ENCODE measurements around the gene EXOC6. TPM values are rescaled to one million over a fixed set of nuclear protein-coding genes. Genes with fewer than 3 reads are reported as not detected.

Gene EXOC6
- total RNA-seq, 1 experiment from 2014 or later: 12.9 TPM

DNA sequence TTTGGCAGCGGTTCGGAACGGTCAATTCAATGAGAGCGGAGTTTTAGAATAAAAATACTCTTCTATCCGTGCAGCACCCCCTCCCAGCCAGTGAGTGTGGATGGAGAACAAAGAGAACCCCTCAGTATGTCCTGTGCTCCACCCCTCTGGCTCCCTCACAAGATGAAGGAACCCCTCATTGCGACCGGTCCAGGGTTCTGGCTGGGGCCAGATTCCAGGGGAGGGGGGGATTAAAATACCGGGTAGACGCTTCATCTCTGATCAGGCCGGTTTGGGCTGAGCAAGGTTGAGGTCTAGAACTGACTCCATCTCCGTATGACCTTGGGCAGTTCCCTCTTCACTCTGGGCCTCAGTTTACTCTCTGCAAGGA lies 218.2 kb downstream of the EXOC6 start:
- ATAC-seq: no peak
- POLR2A ChIA-PET: no interaction called here
- no peak for TF ChIP-seq ZNF274 (IDR thresholded peaks at IDR 0.05; ENCODE audit: low read depth, low read length)
- TF ChIP-seq CEBPB (IDR thresholded peaks at IDR 0.05; ENCODE audit: low read depth): no peak
- TF ChIP-seq SP1 (IDR thresholded peaks at IDR 0.05; ENCODE audit: low read depth): no peak
- no peak for TF ChIP-seq EZH2phosphoT487 (IDR thresholded peaks at IDR 0.05; ENCODE audit: borderline replicate concordance)
- TF ChIP-seq YY1 (IDR thresholded peaks at IDR 0.05; ENCODE audit: extremely low read depth, insufficient replicate concordance, low read depth, low read length): no peak
- no peak for TF ChIP-seq EZH2 (IDR thresholded peaks at IDR 0.05)
- TF ChIP-seq SRF (IDR thresholded peaks at IDR 0.05; ENCODE audit: low read depth): no peak
- TF ChIP-seq, protein P1, sequence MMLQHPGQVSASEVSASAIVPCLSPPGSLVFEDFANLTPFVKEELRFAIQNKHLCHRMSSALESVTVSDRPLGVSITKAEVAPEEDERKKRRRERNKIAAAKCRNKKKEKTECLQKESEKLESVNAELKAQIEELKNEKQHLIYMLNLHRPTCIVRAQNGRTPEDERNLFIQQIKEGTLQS (IDR thresholded peaks at IDR 0.05): no peak
- no peak for TF ChIP-seq SIN3A (IDR thresholded peaks at IDR 0.05; ENCODE audit: low read depth)
- no peak for TF ChIP-seq RAD21 (IDR thresholded peaks at IDR 0.05; ENCODE audit: low read depth)
- TF ChIP-seq CTCF (IDR thresholded peaks at IDR 0.05 in 2 of 3, conservative IDR thresholded peaks at IDR 0.05 in 1 of 3; ENCODE audit: borderline replicate concordance in 1 of 3, insufficient read depth in 1 of 3, low read depth in 2 of 3, low read length in 2 of 3): no peak
- no peak for TF ChIP-seq ELF1 (IDR thresholded peaks at IDR 0.05; ENCODE audit: borderline replicate concordance, low read depth)
- no peak for TF ChIP-seq POLR2A (IDR thresholded peaks at IDR 0.05; ENCODE audit: borderline replicate concordance, extremely low read depth, insufficient read depth, insufficient read length)
- no peak for TF ChIP-seq JUND (IDR thresholded peaks at IDR 0.05)
- no peak for TF ChIP-seq MAX (IDR thresholded peaks at IDR 0.05)
- TF ChIP-seq, protein P2, sequence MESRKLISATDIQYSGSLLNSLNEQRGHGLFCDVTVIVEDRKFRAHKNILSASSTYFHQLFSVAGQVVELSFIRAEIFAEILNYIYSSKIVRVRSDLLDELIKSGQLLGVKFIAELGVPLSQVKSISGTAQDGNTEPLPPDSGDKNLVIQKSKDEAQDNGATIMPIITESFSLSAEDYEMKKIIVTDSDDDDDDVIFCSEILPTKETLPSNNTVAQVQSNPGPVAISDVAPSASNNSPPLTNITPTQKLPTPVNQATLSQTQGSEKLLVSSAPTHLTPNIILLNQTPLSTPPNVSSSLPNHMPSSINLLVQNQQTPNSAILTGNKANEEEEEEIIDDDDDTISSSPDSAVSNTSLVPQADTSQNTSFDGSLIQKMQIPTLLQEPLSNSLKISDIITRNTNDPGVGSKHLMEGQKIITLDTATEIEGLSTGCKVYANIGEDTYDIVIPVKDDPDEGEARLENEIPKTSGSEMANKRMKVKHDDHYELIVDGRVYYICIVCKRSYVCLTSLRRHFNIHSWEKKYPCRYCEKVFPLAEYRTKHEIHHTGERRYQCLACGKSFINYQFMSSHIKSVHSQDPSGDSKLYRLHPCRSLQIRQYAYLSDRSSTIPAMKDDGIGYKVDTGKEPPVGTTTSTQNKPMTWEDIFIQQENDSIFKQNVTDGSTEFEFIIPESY (IDR thresholded peaks at IDR 0.05; ENCODE audit: extremely low read depth, insufficient replicate concordance, low read length): no peak
- TF ChIP-seq FOSL1 (IDR thresholded peaks at IDR 0.05; ENCODE audit: low read depth): no peak
- TF ChIP-seq CBX3 (IDR thresholded peaks at IDR 0.05; ENCODE audit: low read depth): no peak
- TF ChIP-seq, protein P3, sequence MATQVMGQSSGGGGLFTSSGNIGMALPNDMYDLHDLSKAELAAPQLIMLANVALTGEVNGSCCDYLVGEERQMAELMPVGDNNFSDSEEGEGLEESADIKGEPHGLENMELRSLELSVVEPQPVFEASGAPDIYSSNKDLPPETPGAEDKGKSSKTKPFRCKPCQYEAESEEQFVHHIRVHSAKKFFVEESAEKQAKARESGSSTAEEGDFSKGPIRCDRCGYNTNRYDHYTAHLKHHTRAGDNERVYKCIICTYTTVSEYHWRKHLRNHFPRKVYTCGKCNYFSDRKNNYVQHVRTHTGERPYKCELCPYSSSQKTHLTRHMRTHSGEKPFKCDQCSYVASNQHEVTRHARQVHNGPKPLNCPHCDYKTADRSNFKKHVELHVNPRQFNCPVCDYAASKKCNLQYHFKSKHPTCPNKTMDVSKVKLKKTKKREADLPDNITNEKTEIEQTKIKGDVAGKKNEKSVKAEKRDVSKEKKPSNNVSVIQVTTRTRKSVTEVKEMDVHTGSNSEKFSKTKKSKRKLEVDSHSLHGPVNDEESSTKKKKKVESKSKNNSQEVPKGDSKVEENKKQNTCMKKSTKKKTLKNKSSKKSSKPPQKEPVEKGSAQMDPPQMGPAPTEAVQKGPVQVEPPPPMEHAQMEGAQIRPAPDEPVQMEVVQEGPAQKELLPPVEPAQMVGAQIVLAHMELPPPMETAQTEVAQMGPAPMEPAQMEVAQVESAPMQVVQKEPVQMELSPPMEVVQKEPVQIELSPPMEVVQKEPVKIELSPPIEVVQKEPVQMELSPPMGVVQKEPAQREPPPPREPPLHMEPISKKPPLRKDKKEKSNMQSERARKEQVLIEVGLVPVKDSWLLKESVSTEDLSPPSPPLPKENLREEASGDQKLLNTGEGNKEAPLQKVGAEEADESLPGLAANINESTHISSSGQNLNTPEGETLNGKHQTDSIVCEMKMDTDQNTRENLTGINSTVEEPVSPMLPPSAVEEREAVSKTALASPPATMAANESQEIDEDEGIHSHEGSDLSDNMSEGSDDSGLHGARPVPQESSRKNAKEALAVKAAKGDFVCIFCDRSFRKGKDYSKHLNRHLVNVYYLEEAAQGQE (IDR thresholded peaks at IDR 0.05; ENCODE audit: low read depth): no peak
- intact Hi-C loops (cut with micrococcal nuclease): no loop called here
- no peak overlapping the region for H3K4me2 ChIP-seq (ENCODE audit: low read length)
- H2AFZ ChIP-seq (ENCODE audit: low read depth, low read length, poor library complexity, severe bottlenecking): no peak overlapping the region
- H3K4me3 ChIP-seq (replicated peaks in 1 of 2; ENCODE audit: low read depth in 1 of 2, low read length in 2 of 2): no peak overlapping the region
- BruUV-seq (replicated peaks): no TSS peak
- H3K4me1 ChIP-seq (ENCODE audit: control insufficient read depth in 1 of 2, insufficient read depth in 2 of 2, low read length in 2 of 2): no peaks in the 10 kb centered on the region
- CTCF ChIA-PET: no interaction called here
- no peaks in the 10 kb centered on the region for H4K20me1 ChIP-seq (ENCODE audit: insufficient read depth)
- H3K27me3 ChIP-seq (ENCODE audit: insufficient read depth, low read length): no peaks in the 10 kb centered on the region
- no peak overlapping the region for H3K9ac ChIP-seq (ENCODE audit: low read length)
- no peak for DNase-seq (ENCODE audit: low read depth, low spot score)
- no peaks in the 10 kb centered on the region for H3K79me2 ChIP-seq (ENCODE audit: insufficient read depth, low read length)
- no peak overlapping the region for H3K27ac ChIP-seq (ENCODE audit: low read depth, low read length)
- H3K36me3 ChIP-seq (ENCODE audit: control insufficient read depth in 1 of 2, insufficient read depth in 2 of 2, low read length in 2 of 2): no peaks in the 10 kb centered on the region
- no peaks in the 10 kb centered on the region for H3K9me3 ChIP-seq (ENCODE audit: control insufficient read depth in 1 of 2, insufficient read depth in 1 of 2, low read depth in 1 of 2, low read length in 2 of 2)
- RAD21 ChIA-PET (ENCODE audit: low non-redundant PET in 1 of 2, low total read pairs in 2 of 2, uncharacterized antibody in 2 of 2, unreplicated experiment in 2 of 2): no interaction called here
- H3K9me2 ChIP-seq (ENCODE audit: insufficient read depth): no peaks in the 10 kb centered on the region
